Measurements from ENCODE around the gene RGS21. TPM values are rescaled to one million over a fixed set of nuclear protein-coding genes. Genes with fewer than 3 reads are reported as not detected.

Gene RGS21
- total RNA-seq, 4 donors from 2014 or later = not detected

DNA sequence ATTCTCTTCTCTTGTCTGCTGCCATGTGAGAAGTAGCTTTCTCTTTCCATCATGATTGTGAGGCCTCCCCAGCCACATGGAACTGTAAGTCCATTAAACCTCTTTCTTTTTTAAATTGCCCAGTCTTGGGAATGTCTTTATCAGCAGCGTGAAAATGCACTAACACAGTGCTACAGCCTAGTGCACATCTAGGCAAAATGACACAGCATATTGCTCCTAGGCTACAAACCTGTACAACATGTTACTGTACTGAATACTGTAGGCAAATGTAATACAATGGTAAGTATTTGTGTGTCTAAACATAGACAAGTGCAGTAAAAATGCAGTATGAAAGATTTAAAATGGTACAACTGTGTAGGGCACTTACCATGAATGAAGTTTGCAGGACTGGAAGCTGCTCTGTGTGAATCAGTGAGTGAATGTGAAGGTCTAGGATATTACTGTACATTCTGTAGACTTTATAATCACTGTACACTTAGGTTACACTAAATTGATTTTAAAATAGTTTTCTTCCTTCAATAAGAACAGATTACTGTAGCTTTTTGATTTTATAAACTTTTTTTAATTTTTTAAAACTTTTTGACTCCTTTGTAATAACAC lies 69.4 kb downstream of the RGS21 start:
- Histone ChIP-seq H3K27me3 (no peaks in the 10 kb centered on the region), H3K4me1 (no peaks in the 10 kb centered on the region), H3K4me3 (no peak overlapping the region), H3K36me3 (no peaks in the 10 kb centered on the region), H3K9me3 (peaks cover 0 to 3% (median 0%) of the 10 kb centered on the region in 3 donors), H3K27ac (no peak overlapping the region)
- TF ChIP-seq, protein P1, sequence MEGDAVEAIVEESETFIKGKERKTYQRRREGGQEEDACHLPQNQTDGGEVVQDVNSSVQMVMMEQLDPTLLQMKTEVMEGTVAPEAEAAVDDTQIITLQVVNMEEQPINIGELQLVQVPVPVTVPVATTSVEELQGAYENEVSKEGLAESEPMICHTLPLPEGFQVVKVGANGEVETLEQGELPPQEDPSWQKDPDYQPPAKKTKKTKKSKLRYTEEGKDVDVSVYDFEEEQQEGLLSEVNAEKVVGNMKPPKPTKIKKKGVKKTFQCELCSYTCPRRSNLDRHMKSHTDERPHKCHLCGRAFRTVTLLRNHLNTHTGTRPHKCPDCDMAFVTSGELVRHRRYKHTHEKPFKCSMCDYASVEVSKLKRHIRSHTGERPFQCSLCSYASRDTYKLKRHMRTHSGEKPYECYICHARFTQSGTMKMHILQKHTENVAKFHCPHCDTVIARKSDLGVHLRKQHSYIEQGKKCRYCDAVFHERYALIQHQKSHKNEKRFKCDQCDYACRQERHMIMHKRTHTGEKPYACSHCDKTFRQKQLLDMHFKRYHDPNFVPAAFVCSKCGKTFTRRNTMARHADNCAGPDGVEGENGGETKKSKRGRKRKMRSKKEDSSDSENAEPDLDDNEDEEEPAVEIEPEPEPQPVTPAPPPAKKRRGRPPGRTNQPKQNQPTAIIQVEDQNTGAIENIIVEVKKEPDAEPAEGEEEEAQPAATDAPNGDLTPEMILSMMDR (IDR thresholded peaks at IDR 0.05) = no peak
- no peak for TF ChIP-seq POLR2A (IDR thresholded peaks at IDR 0.05)
- WGBS, 2 donors = 85 to 92% methylated on average over 1 of the region's 1 CpG
- no peak for DNase-seq
- intact Hi-C loops (cut with DNase I) = no loop called here

DNA sequence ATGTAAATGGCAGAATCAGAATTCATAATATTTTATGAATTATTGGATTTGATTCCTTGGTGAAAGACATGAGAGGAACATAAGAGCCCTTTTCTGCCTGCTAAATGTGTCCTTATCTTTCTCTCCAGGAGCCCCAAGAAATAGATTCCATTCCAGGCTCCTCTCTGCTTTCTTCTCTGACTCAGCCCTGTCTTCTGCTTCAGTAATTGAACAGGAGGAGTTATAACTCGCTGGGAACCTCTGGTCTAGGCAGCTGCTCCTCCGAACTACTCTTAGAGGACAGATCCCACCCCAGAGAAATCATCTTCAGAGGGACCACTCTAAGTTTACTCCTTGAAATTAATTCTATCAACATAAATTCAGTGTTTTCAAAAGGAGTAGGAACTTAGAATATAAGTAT lies 78.4 kb downstream of the RGS21 start:
- no peaks in the 10 kb centered on the region for H3K9me3 ChIP-seq
- H3K4me3 ChIP-seq = no peak overlapping the region
- H3K27ac ChIP-seq = no peak overlapping the region
- no peak for DNase-seq
- no peak for TF ChIP-seq POLR2A (IDR thresholded peaks at IDR 0.05)
- TF ChIP-seq, protein P1 (IDR thresholded peaks at IDR 0.05) = no peak
- 53 to 86% methylated on average over 2 of the region's 2 CpGs for WGBS, 2 donors
- H3K27me3 ChIP-seq = no peaks in the 10 kb centered on the region
- no peaks in the 10 kb centered on the region for H3K36me3 ChIP-seq
- no peaks in the 10 kb centered on the region for H3K4me1 ChIP-seq
- intact Hi-C loops (cut with DNase I) = no loop called here

DNA sequence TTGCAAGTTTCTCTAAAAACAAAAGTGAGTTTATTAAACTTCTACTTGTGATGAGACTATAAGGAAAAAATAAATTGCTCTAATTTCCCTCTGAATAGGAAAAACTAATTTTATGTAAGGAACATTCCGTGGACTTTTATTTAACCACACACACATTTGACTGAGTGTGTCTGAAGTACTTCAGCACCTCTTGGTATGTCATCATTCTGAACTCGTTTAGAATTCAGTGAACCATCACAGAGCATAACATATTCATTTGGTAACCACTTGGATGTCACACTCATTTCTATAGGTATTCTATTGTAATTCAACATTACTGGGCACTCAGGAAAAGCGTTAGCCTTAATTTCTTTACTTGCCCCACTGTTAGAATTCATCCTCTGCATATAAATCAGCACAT lies 79.1 kb downstream of the RGS21 start:
- WGBS, 2 donors = 59 to 64% methylated on average over 3 of the region's 3 CpGs
- no peaks in the 10 kb centered on the region for H3K36me3 ChIP-seq
- H3K4me3 ChIP-seq = no peak overlapping the region
- intact Hi-C loops (cut with DNase I) = no loop called here
- no peak for DNase-seq
- no peaks in the 10 kb centered on the region for H3K4me1 ChIP-seq
- H3K27me3 ChIP-seq = no peaks in the 10 kb centered on the region
- TF ChIP-seq POLR2A (IDR thresholded peaks at IDR 0.05) = no peak
- TF ChIP-seq, protein P1 (IDR thresholded peaks at IDR 0.05) = no peak
- no peak overlapping the region for H3K27ac ChIP-seq
- H3K9me3 ChIP-seq = no peaks in the 10 kb centered on the region

DNA sequence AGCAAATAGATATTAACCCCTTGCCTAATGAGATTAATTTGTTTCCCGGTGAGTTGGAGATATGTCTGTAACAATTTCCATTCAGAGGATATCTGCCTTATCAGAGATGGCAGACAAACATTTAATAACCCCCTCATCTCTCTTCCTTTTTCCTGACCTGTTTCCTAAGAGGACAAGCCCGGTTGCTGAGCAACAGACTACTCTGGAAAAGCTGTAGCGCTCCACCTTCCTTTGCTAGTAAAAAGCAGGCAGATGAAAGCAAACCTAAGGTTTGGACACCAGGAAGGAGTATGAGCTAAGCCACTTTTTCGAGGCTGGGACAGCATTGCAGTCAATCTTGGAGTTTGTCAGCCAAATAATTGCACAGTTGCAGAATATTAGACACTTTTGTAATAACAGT lies 82.4 kb downstream of the RGS21 start:
- Histone ChIP-seq H3K4me3 (no peak overlapping the region), H3K27ac (no peak overlapping the region), H3K9me3 (no peaks in the 10 kb centered on the region), H3K27me3 (no peaks in the 10 kb centered on the region), H3K36me3 (no peaks in the 10 kb centered on the region), H3K4me1 (peaks cover 0 to 4% (median 0%) of the 10 kb centered on the region in 3 donors)
- no peak for DNase-seq
- WGBS, 2 donors = 13 to 49% methylated on average over 4 of the region's 4 CpGs
- no peak for TF ChIP-seq POLR2A (IDR thresholded peaks at IDR 0.05)
- TF ChIP-seq, protein P1 (IDR thresholded peaks at IDR 0.05) = no peak
- intact Hi-C loops (cut with DNase I) = no loop called here

GRCh38 chr1:192401825-192402224 lies 85.0 kb downstream of the RGS21 start:
- 19 to 21% methylated on average over 1 of the region's 1 CpG for WGBS, 2 donors
- intact Hi-C loops (cut with DNase I) = no loop called here
- Histone ChIP-seq H3K4me1 (peaks cover 0 to 4% (median 0%) of the 10 kb centered on the region in 3 donors), H3K27ac (no peak overlapping the region), H3K27me3 (no peaks in the 10 kb centered on the region), H3K9me3 (no peaks in the 10 kb centered on the region), H3K36me3 (no peaks in the 10 kb centered on the region), H3K4me3 (no peak overlapping the region)
- no peak for DNase-seq
- TF ChIP-seq, protein P1 (IDR thresholded peaks at IDR 0.05) = no peak
- TF ChIP-seq POLR2A (IDR thresholded peaks at IDR 0.05) = no peak
